Kidney (tissue), 14 donors: Measurements from ENCODE around the gene WNT16. TPM values are rescaled to one million over a fixed set of nuclear protein-coding genes. Genes with fewer than 3 reads are reported as not detected.
"Not testable (repeated sequence)": the region's sequence is repeated elsewhere in the genome, so short reads cannot be mapped to it uniquely, and the experiment has no call there.

Experiments used
- DNase-seq, 5 donors: peaks; one replicate each; pipeline ENCODE4 v3.0.0-alpha.2; 2013 to 2020
- FAIRE-seq: peaks from 2 replicates; lab custom pipeline; 2012; peaks lifted over from hg19 to GRCh38; lab: Jason Lieb, UNC
- H3K27ac ChIP-seq, 2 donors: one replicate each; pipeline ENCODE4 v1.7.0; 2013; ENCODE audit warnings: low read depth in 2 of 2, low read length in 2 of 2, inconsistent platforms in 1 of 2
- H3K27me3 ChIP-seq: one replicate; pipeline ENCODE4 v1.7.1; 2013; ENCODE audit warnings: low read length, inconsistent platforms; ENCODE audit not compliant: control insufficient read depth, insufficient read depth
- H3K36me3 ChIP-seq, 3 donors: one replicate each; pipeline versions ENCODE4 v1.7.0 to v1.7.1; 2013; ENCODE audit warnings: low read length in 3 of 3, control low read depth in 1 of 3, inconsistent platforms in 1 of 3; ENCODE audit not compliant: insufficient read depth in 3 of 3, control insufficient read depth in 2 of 3
- H3K4me1 ChIP-seq, 3 donors: one replicate each; pipeline versions ENCODE4 v1.7.0 to v1.7.1; 2013; ENCODE audit warnings: low read length in 3 of 3, inconsistent platforms in 1 of 3, low read depth in 1 of 3; ENCODE audit not compliant: control insufficient read depth in 2 of 3, insufficient read depth in 2 of 3
- H3K4me3 ChIP-seq, 3 donors: one replicate each; pipeline versions ENCODE4 v1.7.0 to v1.8.1; 2013; ENCODE audit warnings: low read length in 3 of 3, control low read depth in 1 of 3, inconsistent platforms in 1 of 3
- H3K9ac ChIP-seq, 3 donors: one replicate each; pipeline versions ENCODE4 v1.7.0 to v1.7.1; 2013; ENCODE audit warnings: low read length in 3 of 3, control low read depth in 1 of 3, inconsistent platforms in 1 of 3
- H3K9me3 ChIP-seq, 3 donors: one replicate each; pipeline versions ENCODE4 v1.7.0 to v1.7.1; 2013; ENCODE audit warnings: low read length in 3 of 3, control low read depth in 1 of 3, inconsistent platforms in 1 of 3; ENCODE audit not compliant: control insufficient read depth in 2 of 3, insufficient read depth in 1 of 3
- CTCF ChIP-seq: IDR thresholded peaks from 3 replicates; pipeline ENCODE4 v1.5.1; 2012; ENCODE audit warnings: mild to moderate bottlenecking, moderate library complexity, borderline replicate concordance; ENCODE audit not compliant: insufficient read depth; ENCODE audit errors: extremely low read depth
- intact Hi-C: fragments of 100-400 bp; cut with DNase I; formaldehyde crosslinking; loops from one replicate; pipeline ENCODE4 v1.11.1; 2022
- polyA plus RNA-seq: library from polyadenylated mRNA; stranded (reverse); fragments of 350-450 nt; fragmentation: Illumina TruSeq; extraction: RNeasy Lipid Tissue Mini Kit (QIAGEN cat#74804); gene quantifications from one replicate; pipeline ENCODE4 v1.2.3, GENCODE V29; 2014; ENCODE audit warnings: low read depth, low replicate concordance; ENCODE audit not compliant: insufficient read depth
- total RNA-seq: library from RNA; stranded (reverse); fragmentation: NEBNext Ultra II Directional; extraction: Animal tissue kit (Norgen Biotek cat#: 25700); gene quantifications from one replicate; pipeline ENCODE4 v1.2.1, GENCODE V29; 2021
- donor health status: control.
- donor health status: control.
- donor health status: control.
- donor health status: control.
- donor health status: control.
- donor health status: DM: yes; HTN: yes; CAD: no.
- donor health status: Normal renal cell carcinoma (clear cell type).

WNT16 gene
- total and polyA plus RNA-seq, 2 donors from 2014 or later: not detected

- FAIRE-seq: no peak
Measured at GRCh38 chr7:121286742-121287734, 41.8 kb upstream of the WNT16 start.

DNA sequence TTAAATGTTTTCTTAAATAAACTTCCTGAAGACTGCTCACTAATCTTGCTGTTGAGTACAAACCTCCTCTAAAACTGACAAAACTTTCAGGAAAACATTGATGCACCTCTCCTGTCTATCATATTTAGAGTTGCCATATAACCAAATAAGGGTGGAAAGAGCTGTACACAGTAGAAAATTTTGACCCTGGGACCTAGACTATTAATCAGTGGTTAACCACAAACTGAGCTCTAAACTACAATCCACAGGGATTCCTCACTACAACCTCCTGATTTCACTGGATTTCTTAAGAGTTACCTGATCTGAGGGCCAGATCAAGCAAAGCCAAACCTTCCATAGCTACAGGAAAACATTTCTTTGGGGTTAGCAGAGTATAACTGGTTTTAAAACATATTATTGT lies 39.9 kb upstream of the WNT16 start:
- H3K4me1 ChIP-seq: no peaks in the 10 kb centered on the region
- no peak for FAIRE-seq
- no peak overlapping the region for H3K9ac ChIP-seq
- intact Hi-C loops: no loop called here
- no peak for TF ChIP-seq CTCF
- H3K27me3 ChIP-seq: no peaks in the 10 kb centered on the region
- H3K9me3 ChIP-seq: no peaks in the 10 kb centered on the region
- no peak overlapping the region for H3K27ac ChIP-seq
- peak in 2 of 5 donors; percentile 18 to 25 for DNase-seq
- H3K36me3 ChIP-seq: no peaks in the 10 kb centered on the region
- no peak overlapping the region for H3K4me3 ChIP-seq

More at GRCh38 chr7:121286742-121287734, 41.8 kb upstream of the WNT16 start:
- TF ChIP-seq CTCF: no peak
- no peaks in the 10 kb centered on the region for H3K27me3 ChIP-seq
- no peak overlapping the region for H3K27ac ChIP-seq
- H3K9ac ChIP-seq: no peak overlapping the region
- H3K4me3 ChIP-seq: no peak overlapping the region
- no peaks in the 10 kb centered on the region for H3K9me3 ChIP-seq
- H3K36me3 ChIP-seq: no peaks in the 10 kb centered on the region
- no peak for DNase-seq
- H3K4me1 ChIP-seq: no peaks in the 10 kb centered on the region
- intact Hi-C loops: no loop called here

DNA sequence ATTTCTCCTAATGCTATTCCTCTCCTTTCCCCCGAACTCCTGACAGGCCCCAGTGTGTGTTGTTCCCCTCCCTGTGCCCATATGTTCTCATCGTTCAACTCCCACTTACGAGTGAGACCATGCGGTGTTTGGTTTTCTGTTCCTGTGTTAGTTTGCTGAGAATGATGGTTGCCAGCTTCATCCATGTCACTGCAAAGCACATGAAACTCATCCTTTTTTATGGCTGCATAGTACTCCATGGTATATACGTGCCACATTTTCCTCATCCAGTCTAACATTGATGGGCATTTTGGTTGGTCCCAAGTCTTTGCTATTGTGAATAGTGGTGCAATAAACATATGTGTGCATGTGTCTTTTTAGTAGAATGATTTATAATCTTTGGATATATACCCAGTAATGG lies 38.9 kb upstream of the WNT16 start:
- intact Hi-C loops, H3K27me3 ChIP-seq, H3K4me1 ChIP-seq, DNase-seq, H3K9ac ChIP-seq, H3K27ac ChIP-seq, H3K9me3 ChIP-seq, H3K36me3 ChIP-seq, FAIRE-seq, H3K4me3 ChIP-seq: not testable (repeated sequence)

- Histone ChIP-seq H3K27ac (no peak overlapping the region), H3K4me3 (no peak overlapping the region), H3K9ac (no peak overlapping the region), H3K9me3 (no peaks in the 10 kb centered on the region), H3K36me3 (no peaks in the 10 kb centered on the region), H3K27me3 (no peaks in the 10 kb centered on the region), H3K4me1 (no peaks in the 10 kb centered on the region)
- intact Hi-C loops: no loop called here
- no peak for TF ChIP-seq CTCF
- FAIRE-seq (no peak), DNase-seq (no peak)
Measured at GRCh38 chr7:121294448-121294992, 34.3 kb upstream of the WNT16 start.
